Gastrocnemius medialis (tissue), 4 donors: ENCODE measurements around the gene SCUBE1. TPM values are rescaled to one million over a fixed set of nuclear protein-coding genes. Genes with fewer than 3 reads are reported as not detected.

ENCODE experiments used
- ATAC-seq, 2 donors: fragments of 150-250 bp; one replicate each; pipeline ENCODE4 v1.9.1; 2016
- DNase-seq, 2 donors: peaks; one replicate each; pipeline ENCODE4 v3.0.0-alpha.2; 2019
- H3K27ac ChIP-seq, 4 donors: fragments of 200-600 bp; sonication (generic); 1 replicate in 1 of 4; 2 replicates in 3 of 4; pipeline ENCODE4 v1.5.1; 2016 to 2018; ENCODE audit warnings: mild to moderate bottlenecking in 2 of 4, moderate library complexity in 1 of 4
- H3K27me3 ChIP-seq, 3 donors: fragments of 200-600 bp; sonication (generic) in 2 of 3; 1 replicate in 1 of 3; 2 replicates in 2 of 3; pipeline versions ENCODE4 v1.5.1 to v1.6.0; 2016 to 2019; ENCODE audit warnings: mild to moderate bottlenecking in 1 of 3, moderate library complexity in 1 of 3
- H3K36me3 ChIP-seq, 2 donors: fragments of 200-600 bp; sonication (generic) in 1 of 2; one replicate each; pipeline ENCODE4 v1.5.1; 2017 to 2018
- H3K4me1 ChIP-seq, 2 donors: fragments of 200-600 bp; sonication (generic) in 1 of 2; one replicate each; pipeline ENCODE4 v1.5.1; 2016 to 2017; ENCODE audit warnings: mild to moderate bottlenecking in 2 of 2
- H3K4me3 ChIP-seq, 4 donors: fragments of 200-600 bp; sonication (generic) in 3 of 4; 1 replicate in 1 of 4; 2 replicates in 3 of 4; pipeline ENCODE4 v1.5.1; 2016 to 2019; ENCODE audit warnings: mild to moderate bottlenecking in 2 of 4
- H3K9me3 ChIP-seq, 3 donors: fragments of 200-600 bp; sonication (generic) in 2 of 3; 1 replicate in 1 of 3; 2 replicates in 2 of 3; pipeline ENCODE4 v1.5.1; 2016 to 2019
- POLR2A ChIP-seq, 2 donors: fragments of 450-650 bp; IDR thresholded peaks; one replicate each; pipeline ENCODE4 v1.6.1; 2017; ENCODE audit warnings: antibody characterized with exemption in 2 of 2, mild to moderate bottlenecking in 2 of 2, moderate library complexity in 2 of 2
- in situ Hi-C, 4 donors: fragments of 200-750 bp; cut with MboI; loops; one replicate each; pipeline versions ENCODE4 v1.15.0 to v1.8.0; 2017; ENCODE audit warnings: low sequenced_read_pairs in 4 of 4
- intact Hi-C: fragments of 100-400 bp; cut with DNase I; formaldehyde crosslinking; loops from one replicate; pipeline ENCODE4 v1.15.1; 2023; ENCODE audit warnings: low total_unique reads
- total RNA-seq, 4 donors: library from RNA; depleted of rRNA; stranded (reverse); fragments of >200 nt; gene quantifications; one replicate each; pipeline versions ENCODE4 v1.1.0 to v1.2.3, GENCODE V29; 2016
- TF ChIP-seq, protein P1 (sequence below), 5 experiments: fragments of 450-650 bp in 3 of 5; fragments of 200-600 bp in 2 of 5; sonication (generic) in 2 of 5; IDR thresholded peaks in 4 of 5; conservative IDR thresholded peaks in 1 of 5; 1 replicate in 4 of 5; 2 replicates in 1 of 5; pipeline ENCODE4 v1.5.1; 2016 to 2019; ENCODE audit warnings: antibody characterized with exemption in 5 of 5, mild to moderate bottlenecking in 3 of 5, moderate library complexity in 3 of 5

Gene SCUBE1
- total RNA-seq, 4 donors from 2014 or later, result 0.20 to 0.55 (median 0.41) TPM

DNA sequence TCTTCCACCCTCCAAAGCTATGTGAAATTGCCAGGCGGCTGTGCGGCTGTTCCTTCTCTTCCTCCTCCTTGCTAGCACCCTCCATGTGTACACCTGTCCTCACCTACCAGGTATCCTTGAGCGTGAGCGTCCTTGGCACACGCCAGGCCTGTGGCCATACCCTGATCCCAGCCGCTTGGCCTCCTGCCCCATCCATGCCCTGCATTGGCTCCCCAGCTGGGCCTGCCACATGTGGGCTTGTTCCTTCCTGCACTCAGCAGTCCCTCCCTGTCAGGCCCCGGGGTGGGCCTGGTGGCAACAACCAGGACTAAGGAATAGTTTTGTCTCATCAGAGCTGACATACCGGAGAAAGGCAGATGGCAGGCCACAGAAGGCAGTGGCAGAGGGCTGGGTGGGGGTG is 40.0 kb downstream of the SCUBE1 start:
- H3K27me3 ChIP-seq, result peaks cover 0 to 28% (median 15%) of the 10 kb centered on the region in 3 donors
- no peak for ATAC-seq
- intact Hi-C loops, result no loop called here
- no peaks in the 10 kb centered on the region for H3K36me3 ChIP-seq
- in situ Hi-C loops, result no loop called here
- H3K4me3 ChIP-seq, result no peak overlapping the region
- H3K9me3 ChIP-seq, result no peaks in the 10 kb centered on the region
- H3K27ac ChIP-seq, result no peak overlapping the region
- peaks cover 0 to 3% of the 10 kb centered on the region in 2 donors for H3K4me1 ChIP-seq
- no peak for DNase-seq
- no peak for TF ChIP-seq POLR2A (IDR thresholded peaks at IDR 0.05)
- TF ChIP-seq, protein P1, sequence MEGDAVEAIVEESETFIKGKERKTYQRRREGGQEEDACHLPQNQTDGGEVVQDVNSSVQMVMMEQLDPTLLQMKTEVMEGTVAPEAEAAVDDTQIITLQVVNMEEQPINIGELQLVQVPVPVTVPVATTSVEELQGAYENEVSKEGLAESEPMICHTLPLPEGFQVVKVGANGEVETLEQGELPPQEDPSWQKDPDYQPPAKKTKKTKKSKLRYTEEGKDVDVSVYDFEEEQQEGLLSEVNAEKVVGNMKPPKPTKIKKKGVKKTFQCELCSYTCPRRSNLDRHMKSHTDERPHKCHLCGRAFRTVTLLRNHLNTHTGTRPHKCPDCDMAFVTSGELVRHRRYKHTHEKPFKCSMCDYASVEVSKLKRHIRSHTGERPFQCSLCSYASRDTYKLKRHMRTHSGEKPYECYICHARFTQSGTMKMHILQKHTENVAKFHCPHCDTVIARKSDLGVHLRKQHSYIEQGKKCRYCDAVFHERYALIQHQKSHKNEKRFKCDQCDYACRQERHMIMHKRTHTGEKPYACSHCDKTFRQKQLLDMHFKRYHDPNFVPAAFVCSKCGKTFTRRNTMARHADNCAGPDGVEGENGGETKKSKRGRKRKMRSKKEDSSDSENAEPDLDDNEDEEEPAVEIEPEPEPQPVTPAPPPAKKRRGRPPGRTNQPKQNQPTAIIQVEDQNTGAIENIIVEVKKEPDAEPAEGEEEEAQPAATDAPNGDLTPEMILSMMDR (IDR thresholded peaks at IDR 0.05 in 4 of 5, conservative IDR thresholded peaks at IDR 0.05 in 1 of 5), result no peak

DNA sequence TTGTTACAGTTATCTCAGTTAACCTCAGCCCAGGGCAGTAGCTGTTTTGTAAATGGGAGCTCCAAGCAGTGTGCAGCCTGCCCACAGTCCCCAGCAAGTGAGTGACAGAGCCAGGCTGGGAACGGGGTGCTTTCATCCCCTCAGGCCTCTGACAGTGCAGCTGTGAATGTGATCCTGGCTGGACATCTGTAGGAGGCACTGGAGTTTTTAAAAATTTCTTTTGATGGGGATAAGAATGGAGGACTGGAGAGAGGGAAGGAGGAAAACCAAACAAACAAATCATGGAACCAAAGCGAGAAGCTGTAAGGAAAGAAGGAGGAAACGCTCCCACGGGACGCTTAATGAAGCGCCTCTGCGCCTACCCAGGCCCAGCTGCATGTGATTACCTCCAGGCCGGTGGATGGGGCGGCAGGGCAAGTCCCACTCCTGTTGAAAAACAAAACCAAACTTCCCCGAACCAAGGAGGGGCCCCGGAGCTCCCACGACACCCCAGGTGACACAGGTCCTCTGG is 40.6 kb downstream of the SCUBE1 start:
- intact Hi-C loops, result no loop called here
- in situ Hi-C loops, result no loop called here
- Histone ChIP-seq H3K27ac (no peak overlapping the region), H3K4me1 (peaks cover 0 to 3% of the 10 kb centered on the region in 2 donors), H3K27me3 (peaks cover 0 to 28% (median 15%) of the 10 kb centered on the region in 3 donors), H3K36me3 (no peaks in the 10 kb centered on the region), H3K9me3 (no peaks in the 10 kb centered on the region), H3K4me3 (no peak overlapping the region)
- TF ChIP-seq POLR2A (IDR thresholded peaks at IDR 0.05), result no peak
- TF ChIP-seq, protein P1 (IDR thresholded peaks at IDR 0.05 in 4 of 5, conservative IDR thresholded peaks at IDR 0.05 in 1 of 5), result no peak
- ATAC-seq, result no peak
- no peak for DNase-seq

DNA sequence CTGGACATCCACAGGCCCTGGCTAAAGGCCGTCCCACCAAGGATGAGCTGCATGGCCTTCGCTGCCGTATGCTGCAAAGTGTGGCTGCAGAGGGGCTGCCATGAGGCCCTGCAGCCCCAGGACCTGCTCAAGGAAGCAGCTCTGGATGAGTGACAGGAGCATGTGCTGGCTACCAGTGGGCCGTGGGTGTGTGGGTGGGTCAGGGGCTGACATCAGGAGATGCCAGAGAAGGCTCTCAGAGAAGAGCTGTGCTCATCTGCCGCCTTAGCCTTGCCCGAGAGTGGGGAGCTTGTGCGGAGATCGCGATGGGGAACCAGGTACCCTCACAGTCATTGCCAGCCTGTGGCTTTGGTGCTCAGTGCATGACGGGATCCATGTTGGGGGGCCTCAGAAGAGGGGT is 41.3 kb downstream of the SCUBE1 start:
- in situ Hi-C loops, result no loop called here
- H3K4me3 ChIP-seq, result no peak overlapping the region
- ATAC-seq (no peak), DNase-seq (no peak)
- TF ChIP-seq POLR2A (IDR thresholded peaks at IDR 0.05), result no peak
- H3K9me3 ChIP-seq, result no peaks in the 10 kb centered on the region
- H3K36me3 ChIP-seq, result no peaks in the 10 kb centered on the region
- intact Hi-C loops, result no loop called here
- H3K4me1 ChIP-seq, result peaks cover 0 to 8% of the 10 kb centered on the region in 2 donors
- no peak overlapping the region for H3K27ac ChIP-seq
- peaks cover 0 to 28% (median 15%) of the 10 kb centered on the region in 3 donors for H3K27me3 ChIP-seq

DNA sequence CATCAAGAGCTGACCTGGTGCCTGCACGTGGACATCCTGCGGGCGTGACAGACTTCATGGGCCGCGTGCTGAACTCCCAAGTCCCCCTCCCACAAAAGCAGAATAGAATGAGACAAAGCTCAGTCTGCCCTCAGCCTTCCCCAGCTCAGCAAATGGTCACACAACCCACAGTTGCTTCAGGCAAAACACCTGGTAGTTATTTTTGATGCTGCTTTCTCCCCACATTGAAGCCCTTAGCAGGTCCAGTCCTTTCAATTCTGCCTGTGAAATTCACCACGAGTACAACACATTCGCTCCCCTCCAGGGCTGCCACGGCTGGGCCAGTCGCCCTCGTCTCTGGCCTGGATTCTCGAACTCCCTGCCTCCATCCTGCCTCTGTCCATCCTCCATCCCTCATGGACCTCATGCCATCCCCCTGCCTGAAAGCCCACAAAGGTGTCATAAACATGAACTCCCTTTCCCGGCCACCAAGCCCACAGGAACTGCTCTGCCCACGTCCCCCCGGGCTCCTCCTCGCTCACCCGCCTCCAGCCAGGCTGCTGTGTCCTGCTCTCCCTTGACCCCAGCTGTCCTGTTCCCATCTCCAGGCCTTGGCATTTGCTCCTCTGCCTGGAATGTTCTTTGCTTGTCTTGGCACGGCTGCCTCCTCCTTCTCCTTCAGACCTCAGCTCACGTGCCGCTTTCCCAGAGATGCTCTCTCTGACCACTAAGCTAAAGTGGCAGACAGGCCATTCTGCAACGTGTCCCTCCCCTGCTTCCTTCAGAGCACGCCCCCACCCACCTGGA is 42.1 kb downstream of the SCUBE1 start:
- Histone ChIP-seq H3K27me3 (peaks cover 0 to 28% (median 15%) of the 10 kb centered on the region in 3 donors), H3K9me3 (no peaks in the 10 kb centered on the region), H3K4me3 (no peak overlapping the region), H3K36me3 (no peaks in the 10 kb centered on the region), H3K27ac (no peak overlapping the region), H3K4me1 (peaks cover 0 to 12% of the 10 kb centered on the region in 2 donors)
- TF ChIP-seq POLR2A (IDR thresholded peaks at IDR 0.05), result no peak
- TF ChIP-seq, protein P1 (IDR thresholded peaks at IDR 0.05 in 4 of 5, conservative IDR thresholded peaks at IDR 0.05 in 1 of 5), result no peak
- DNase-seq (peak in 1 of 2 donors; percentile 36), ATAC-seq (no peak)
- in situ Hi-C loops (no loop called here), intact Hi-C loops (no loop called here)

DNA sequence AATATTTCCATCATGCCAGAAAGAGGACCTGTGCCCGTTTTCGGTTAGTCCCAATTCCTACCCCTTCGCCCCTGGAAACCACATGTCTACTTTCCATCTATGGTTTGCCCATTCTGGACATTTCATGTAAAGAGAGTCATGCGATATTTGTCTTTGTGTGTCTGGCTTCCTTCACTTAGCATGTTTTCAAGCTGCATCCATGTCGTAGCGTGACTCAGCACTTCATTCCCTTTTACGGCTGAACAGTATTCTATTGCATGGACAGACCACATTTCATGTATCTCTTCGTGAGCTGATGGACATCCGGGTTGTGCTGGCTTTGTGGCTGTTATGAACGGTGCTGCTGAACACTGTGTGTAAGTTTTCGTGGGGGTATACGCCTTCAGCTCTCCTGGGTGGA is 43.4 kb downstream of the SCUBE1 start:
- Histone ChIP-seq H3K27ac (no peak overlapping the region), H3K27me3 (peaks cover 0 to 24% (median 15%) of the 10 kb centered on the region in 3 donors), H3K4me1 (peaks cover 0 to 13% of the 10 kb centered on the region in 2 donors), H3K36me3 (no peaks in the 10 kb centered on the region), H3K9me3 (no peaks in the 10 kb centered on the region), H3K4me3 (no peak overlapping the region)
- intact Hi-C loops, result no loop called here
- in situ Hi-C loops, result no loop called here
- ATAC-seq (no peak), DNase-seq (no peak)
- TF ChIP-seq, protein P1 (IDR thresholded peaks at IDR 0.05 in 4 of 5, conservative IDR thresholded peaks at IDR 0.05 in 1 of 5), result no peak
- TF ChIP-seq POLR2A (IDR thresholded peaks at IDR 0.05), result no peak
